Mucosa of gallbladder (tissue), 1 donor: ENCODE results near the gene CLEC16A. TPM values are rescaled to one million over a fixed set of nuclear protein-coding genes. Genes with fewer than 3 reads are reported as not detected.
A peak's percentile ranks its signal among the peaks of the same experiment; 100 is the strongest.
"Not testable (repeated sequence)": the region's sequence is repeated elsewhere in the genome, so short reads cannot be mapped to it uniquely, and the experiment has no call there.

Experiments used
- DNase-seq: peaks from one replicate; pipeline ENCODE4 v3.0.0-alpha.2; 2020; ENCODE audit warnings: low spot score
- total RNA-seq: library from RNA; stranded (reverse); gene quantifications from one replicate; pipeline ENCODE4 v1.2.1, GENCODE V29; 2021
- donor health status: DM: no; HTN: no; CAD: no.

The CLEC16A gene
- total RNA-seq, 1 donor from 2014 or later = 27.6 TPM

- DNase-seq = no peak
These were observed 155.4 kb downstream of the CLEC16A start for GRCh38 chr16:11099672-11100205.

- DNase-seq = peak; percentile 41
These were observed 155.9 kb downstream of the CLEC16A start for GRCh38 chr16:11100239-11100750.

- DNase-seq = no peak
These were observed 156.9 kb downstream of the CLEC16A start for GRCh38 chr16:11101283-11101682.

GRCh38 chr16:11101695-11102522 is 157.5 kb downstream of the CLEC16A start:
- no peak for DNase-seq

GRCh38 chr16:11102523-11102898 is 158.1 kb downstream of the CLEC16A start:
- DNase-seq = no peak

GRCh38 chr16:11103301-11103700 is 158.9 kb downstream of the CLEC16A start:
- not testable (repeated sequence) for DNase-seq

GRCh38 chr16:11104168-11105037 is 160.0 kb downstream of the CLEC16A start:
- no peak for DNase-seq

GRCh38 chr16:11105038-11105903 is 160.9 kb downstream of the CLEC16A start:
- peak; percentile 42 for DNase-seq

- DNase-seq = no peak
These were observed 162.4 kb downstream of the CLEC16A start for GRCh38 chr16:11106726-11107125.

GRCh38 chr16:11107780-11108465 is 163.6 kb downstream of the CLEC16A start:
- no peak for DNase-seq

- no peak for DNase-seq
These were observed 164.1 kb downstream of the CLEC16A start for GRCh38 chr16:11108466-11108805.

- no peak for DNase-seq
These were observed 165.2 kb downstream of the CLEC16A start for GRCh38 chr16:11109566-11109965.

- no peak for DNase-seq
These were observed 166.8 kb downstream of the CLEC16A start for GRCh38 chr16:11111150-11111549.

GRCh38 chr16:11111856-11112634 is 167.7 kb downstream of the CLEC16A start:
- DNase-seq = no peak

- no peak for DNase-seq
These were observed 168.5 kb downstream of the CLEC16A start for GRCh38 chr16:11112723-11113348.

- no peak for DNase-seq
These were observed 170.2 kb downstream of the CLEC16A start for GRCh38 chr16:11114366-11115164.

GRCh38 chr16:11117576-11118211 is 173.3 kb downstream of the CLEC16A start:
- DNase-seq = no peak

GRCh38 chr16:11118479-11118878 is 174.1 kb downstream of the CLEC16A start:
- DNase-seq = no peak
